ENCODE data around the gene ELF2.
"Not testable (repeated sequence)": the region's sequence is repeated elsewhere in the genome, so short reads cannot be mapped to it uniquely, and the experiment has no call there.

The ELF2 gene

GRCh38 chr4:139018501-139018900 lies 158.5 kb downstream of the ELF2 start:
- Histone ChIP-seq H3K27ac (ENCODE audit: low read depth, low read length) (0 out of 2 replicates have a peak overlapping the region, but pooled peaks have one; percentile 36), H3K9me3 (ENCODE audit: insufficient read depth, low read depth, low read length) (no peaks in the 10 kb centered on the region), H3K4me3 (ENCODE audit: low read length) (peak overlapping the region; percentile 99), H3K27me3 (ENCODE audit: insufficient read depth, low read length) (no peaks in the 10 kb centered on the region), H3K36me3 (ENCODE audit: insufficient read depth, low read length) (0 out of 2 replicates have a peak, but pooled peaks cover 7% of the 10 kb centered on the region), H3K9ac (ENCODE audit: low read depth, low read length) (no peak overlapping the region), H3K4me1 (ENCODE audit: insufficient read depth, low read length) (peaks cover 56% of the 10 kb centered on the region)

GRCh38 chr4:139017861-139018260 lies 159.2 kb downstream of the ELF2 start:
- Histone ChIP-seq H3K9me3 (ENCODE audit: insufficient read depth, low read depth, low read length) (no peaks in the 10 kb centered on the region), H3K27ac (ENCODE audit: low read depth, low read length) (no peak overlapping the region), H3K9ac (ENCODE audit: low read depth, low read length) (no peak overlapping the region), H3K4me3 (ENCODE audit: low read length) (peak overlapping the region; percentile 99), H3K36me3 (ENCODE audit: insufficient read depth, low read length) (0 out of 2 replicates have a peak, but pooled peaks cover 7% of the 10 kb centered on the region), H3K4me1 (ENCODE audit: insufficient read depth, low read length) (peaks cover 58% of the 10 kb centered on the region), H3K27me3 (ENCODE audit: insufficient read depth, low read length) (no peaks in the 10 kb centered on the region)
- 53% methylated on average over 3 of the region's 3 CpGs for WGBS

DNA sequence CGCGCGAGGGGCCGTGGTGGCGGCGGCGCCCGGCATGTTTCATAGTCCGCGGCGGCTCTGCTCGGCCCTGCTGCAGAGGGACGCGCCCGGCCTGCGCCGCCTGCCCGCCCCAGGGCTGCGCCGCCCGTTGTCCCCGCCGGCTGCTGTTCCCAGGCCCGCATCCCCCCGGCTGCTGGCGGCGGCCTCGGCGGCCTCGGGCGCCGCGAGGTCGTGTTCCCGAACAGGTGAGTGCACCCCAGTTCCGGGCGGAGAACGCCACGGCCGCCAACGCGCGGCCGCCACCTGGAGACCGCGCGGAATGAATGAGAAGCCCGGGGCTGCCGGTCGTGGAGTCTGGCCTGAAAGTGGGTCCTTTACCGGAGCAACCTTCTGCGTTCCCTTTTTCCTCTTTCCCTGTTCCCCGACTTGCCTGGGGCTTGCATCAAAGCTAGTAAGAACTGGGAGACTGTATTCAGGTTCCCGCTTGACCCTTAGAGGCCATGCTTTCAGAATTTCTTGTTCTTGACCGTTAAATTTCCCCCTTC lies 161.0 kb downstream of the ELF2 start:
- Histone ChIP-seq H3K27me3 (ENCODE audit: insufficient read depth, low read length) (no peaks in the 10 kb centered on the region), H3K9me3 (ENCODE audit: insufficient read depth, low read depth, low read length) (no peaks in the 10 kb centered on the region), H3K4me1 (ENCODE audit: insufficient read depth, low read length) (peaks cover 49% of the 10 kb centered on the region), H3K9ac (ENCODE audit: low read depth, low read length) (peak overlapping the region; percentile 97), H3K36me3 (ENCODE audit: insufficient read depth, low read length) (no peaks in the 10 kb centered on the region), H3K27ac (ENCODE audit: low read depth, low read length) (peak overlapping the region; percentile 97), H3K4me3 (ENCODE audit: low read length) (peak overlapping the region; percentile 99)
- under 1% methylated on average over 55 of the region's 55 CpGs for WGBS

DNA sequence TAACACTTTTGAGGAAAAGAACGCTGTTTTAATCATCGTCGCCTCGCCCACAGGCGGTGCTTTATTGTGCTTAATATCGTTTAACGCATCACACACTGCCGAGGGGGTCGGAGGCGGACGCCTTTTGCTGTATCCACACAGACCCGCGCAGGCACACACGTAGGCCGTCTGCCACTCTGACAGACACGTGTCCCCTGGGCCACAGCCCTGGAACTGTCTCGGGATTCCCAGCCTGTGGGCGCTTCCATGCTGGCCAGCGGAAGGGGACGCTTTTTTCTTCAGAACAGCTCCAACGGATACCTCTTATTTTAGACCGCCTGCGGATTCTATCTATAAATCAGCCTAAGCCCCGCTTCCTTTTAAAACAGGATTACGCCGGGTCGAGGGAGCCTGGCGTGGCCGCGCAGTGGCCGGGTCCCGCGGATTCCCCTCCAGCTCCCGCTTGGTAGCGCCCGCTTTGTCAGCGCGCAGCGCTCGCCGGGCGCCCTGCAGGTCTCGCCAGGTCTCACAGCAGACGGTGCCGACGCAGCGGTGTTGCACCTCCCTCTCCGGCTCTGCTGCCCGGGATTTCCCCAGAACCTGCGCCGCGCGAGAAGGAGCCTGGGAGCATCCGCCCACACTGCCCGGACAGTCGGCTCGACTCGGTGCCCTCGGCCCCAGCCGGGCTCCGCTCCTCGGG lies 161.6 kb downstream of the ELF2 start, which contains the start of gene NOCT:
Gene NOCT, plus strand, starts transcription at position 513 of the 679 bp plus-strand sequence. CDS start 201 bp downstream, outside the sequence.
- H3K9me3 ChIP-seq (ENCODE audit: insufficient read depth, low read depth, low read length) = no peaks in the 10 kb centered on the region
- no peaks in the 10 kb centered on the region for H3K36me3 ChIP-seq (ENCODE audit: insufficient read depth, low read length)
- peaks cover 45% of the 10 kb centered on the region for H3K4me1 ChIP-seq (ENCODE audit: insufficient read depth, low read length)
- peak within 1 kb of the TSS; percentile 99 for H3K4me3 ChIP-seq (ENCODE audit: low read length)
- H3K9ac ChIP-seq (ENCODE audit: low read depth, low read length) = peak within 1 kb of the TSS; percentile 97
- H3K27me3 ChIP-seq (ENCODE audit: insufficient read depth, low read length) = no peaks in the 10 kb centered on the region
- peak within 1 kb of the TSS; percentile 97 for H3K27ac ChIP-seq (ENCODE audit: low read depth, low read length)
- under 1% methylated on average over 62 of the region's 62 CpGs for WGBS

GRCh38 chr4:139014371-139015268 lies 162.4 kb downstream of the ELF2 start:
- Histone ChIP-seq H3K9me3 (ENCODE audit: insufficient read depth, low read depth, low read length) (no peaks in the 10 kb centered on the region), H3K36me3 (ENCODE audit: insufficient read depth, low read length) (no peaks in the 10 kb centered on the region), H3K27ac (ENCODE audit: low read depth, low read length) (peak overlapping the region; percentile 97), H3K9ac (ENCODE audit: low read depth, low read length) (peak overlapping the region; percentile 97), H3K4me3 (ENCODE audit: low read length) (peak overlapping the region; percentile 99), H3K27me3 (ENCODE audit: insufficient read depth, low read length) (no peaks in the 10 kb centered on the region), H3K4me1 (ENCODE audit: insufficient read depth, low read length) (peaks cover 38% of the 10 kb centered on the region)
- WGBS = 28% methylated on average over 9 of the region's 9 CpGs

GRCh38 chr4:139011225-139011950 lies 165.6 kb downstream of the ELF2 start:
- 89% methylated on average over 16 of the region's 16 CpGs for WGBS
- Histone ChIP-seq H3K27me3 (ENCODE audit: insufficient read depth, low read length) (no peaks in the 10 kb centered on the region), H3K9me3 (ENCODE audit: insufficient read depth, low read depth, low read length) (0 out of 2 replicates have a peak, but pooled peaks cover 7% of the 10 kb centered on the region), H3K9ac (ENCODE audit: low read depth, low read length) (no peak overlapping the region), H3K27ac (ENCODE audit: low read depth, low read length) (no peak overlapping the region), H3K4me3 (ENCODE audit: low read length) (no peak overlapping the region), H3K4me1 (ENCODE audit: insufficient read depth, low read length) (peaks cover 21% of the 10 kb centered on the region), H3K36me3 (ENCODE audit: insufficient read depth, low read length) (no peaks in the 10 kb centered on the region)

DNA sequence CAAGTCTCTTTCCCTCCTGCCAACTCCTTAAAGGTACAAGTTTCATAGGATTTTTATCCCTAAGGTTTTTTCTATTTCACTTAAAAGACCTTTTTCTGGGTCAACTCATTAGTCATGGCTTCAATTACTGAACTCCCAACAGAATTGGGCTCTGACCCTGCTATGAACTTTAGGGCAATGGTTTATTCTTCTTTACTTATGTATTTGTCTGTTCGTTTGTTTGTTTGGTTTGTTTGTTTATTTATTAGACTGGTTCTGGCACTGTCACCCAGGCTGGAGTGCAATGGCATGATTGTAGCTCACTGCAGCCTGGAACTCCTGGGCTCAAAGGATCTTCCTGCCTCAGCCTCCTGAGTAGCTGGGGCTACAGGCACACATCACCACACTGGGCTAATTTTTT lies 167.3 kb downstream of the ELF2 start:
- no peaks in the 10 kb centered on the region for H3K27me3 ChIP-seq (ENCODE audit: insufficient read depth, low read length)
- WGBS = 62% methylated on average over 1 of the region's 1 CpG
- H3K4me3 ChIP-seq (ENCODE audit: low read length) = no peak overlapping the region
- H3K27ac ChIP-seq (ENCODE audit: low read depth, low read length) = no peak overlapping the region
- no peak overlapping the region for H3K9ac ChIP-seq (ENCODE audit: low read depth, low read length)
- peaks cover 16% of the 10 kb centered on the region for H3K4me1 ChIP-seq (ENCODE audit: insufficient read depth, low read length)
- 0 out of 2 replicates have a peak, but pooled peaks cover 7% of the 10 kb centered on the region for H3K9me3 ChIP-seq (ENCODE audit: insufficient read depth, low read depth, low read length)
- no peaks in the 10 kb centered on the region for H3K36me3 ChIP-seq (ENCODE audit: insufficient read depth, low read length)

GRCh38 chr4:139008278-139008677 lies 168.7 kb downstream of the ELF2 start:
- H3K27me3 ChIP-seq (ENCODE audit: insufficient read depth, low read length); H3K36me3 ChIP-seq (ENCODE audit: insufficient read depth, low read length); H3K9me3 ChIP-seq (ENCODE audit: insufficient read depth, low read depth, low read length); H3K4me1 ChIP-seq (ENCODE audit: insufficient read depth, low read length); H3K9ac ChIP-seq (ENCODE audit: low read depth, low read length); H3K4me3 ChIP-seq (ENCODE audit: low read length); H3K27ac ChIP-seq (ENCODE audit: low read depth, low read length): not testable (repeated sequence)
- 97% methylated on average over 7 of the region's 7 CpGs for WGBS

DNA sequence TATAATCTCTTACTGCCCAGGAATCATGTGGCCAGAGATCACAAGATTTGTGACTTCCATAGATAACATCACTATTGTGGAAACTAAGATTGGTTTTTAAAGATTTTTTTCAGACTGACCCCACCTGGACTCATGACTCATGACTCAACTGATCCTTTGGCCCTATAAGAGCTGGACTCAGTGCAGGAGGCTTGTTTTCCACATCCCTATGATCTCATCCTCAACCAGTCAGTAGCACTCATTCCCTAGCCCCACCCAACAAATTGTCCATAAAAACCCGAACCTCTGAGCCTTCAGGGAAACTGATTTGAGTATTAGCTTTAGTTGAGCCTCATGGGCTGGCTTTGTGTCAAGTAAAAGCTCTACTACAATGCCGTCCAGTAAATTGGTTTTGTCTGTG lies 169.4 kb downstream of the ELF2 start:
- Histone ChIP-seq H3K9me3 (ENCODE audit: insufficient read depth, low read depth, low read length) (0 out of 2 replicates have a peak, but pooled peaks cover 7% of the 10 kb centered on the region), H3K9ac (ENCODE audit: low read depth, low read length) (no peak overlapping the region), H3K4me1 (ENCODE audit: insufficient read depth, low read length) (0 out of 2 replicates have a peak, but pooled peaks cover 2% of the 10 kb centered on the region), H3K27ac (ENCODE audit: low read depth, low read length) (no peak overlapping the region), H3K4me3 (ENCODE audit: low read length) (no peak overlapping the region), H3K36me3 (ENCODE audit: insufficient read depth, low read length) (no peaks in the 10 kb centered on the region), H3K27me3 (ENCODE audit: insufficient read depth, low read length) (no peaks in the 10 kb centered on the region)
- WGBS = 92% methylated on average over 2 of the region's 2 CpGs
